MM.1S (cell line): ENCODE data around the gene ZNF469.

Source experiments
- DNase-seq: peaks from one replicate; pipeline ENCODE4 v3.0.0-alpha.2; 2015
- H2AFZ ChIP-seq: fragments of 300-600 bp; sonication (generic); 2 replicates; pipeline ENCODE4 v1.6.0; 2016; ENCODE audit warnings: antibody characterized with exemption, low read length
- H3F3A ChIP-seq: fragments of 300-600 bp; sonication (generic); 2 replicates; pipeline ENCODE4 v1.6.1; 2016; ENCODE audit warnings: mild to moderate bottlenecking, antibody characterized with exemption, low read length, moderate library complexity, mixed read lengths; ENCODE audit not compliant: insufficient read depth
- H3K27ac ChIP-seq: fragments of 300-600 bp; sonication (generic); 2 replicates; pipeline ENCODE4 v1.5.1; 2016; ENCODE audit warnings: mild to moderate bottlenecking, low read length
- H3K27me3 ChIP-seq: fragments of 300-600 bp; sonication (generic); replicated peaks from 2 replicates; pipeline ENCODE4 v1.6.0; 2016; ENCODE audit warnings: low read length; ENCODE audit not compliant: insufficient read depth
- H3K36me3 ChIP-seq: fragments of 300-600 bp; sonication (generic); replicated peaks from 2 replicates; pipeline ENCODE4 v1.6.1; 2016; ENCODE audit warnings: mild to moderate bottlenecking, low read length, mixed read lengths; ENCODE audit not compliant: insufficient read depth
- H3K4me1 ChIP-seq: fragments of 300-600 bp; sonication (generic); 2 replicates; pipeline ENCODE4 v1.6.1; 2016; ENCODE audit warnings: low read length, mixed read lengths
- H3K4me2 ChIP-seq: fragments of 300-600 bp; sonication (generic); 2 replicates; pipeline ENCODE4 v1.6.0; 2016; ENCODE audit warnings: low read depth, low read length
- H3K4me3 ChIP-seq: fragments of 300-600 bp; sonication (generic); 2 replicates; pipeline ENCODE4 v1.5.1; 2016; ENCODE audit warnings: low read length, mixed read lengths
- H3K79me2 ChIP-seq: fragments of 300-600 bp; sonication (generic); 2 replicates; pipeline ENCODE4 v1.6.1; 2016; ENCODE audit warnings: mixed run types, low read length, mixed read lengths
- H3K9ac ChIP-seq: fragments of 300-600 bp; sonication (generic); 2 replicates; pipeline ENCODE4 v1.6.1; 2016; ENCODE audit warnings: low read length, mixed read lengths
- H3K9me2 ChIP-seq: fragments of 300-600 bp; sonication (generic); replicated peaks from 2 replicates; pipeline ENCODE4 v1.6.1; 2016; ENCODE audit warnings: mild to moderate bottlenecking, low read length, mixed read lengths; ENCODE audit not compliant: insufficient read depth
- H3K9me3 ChIP-seq: fragments of 300-600 bp; sonication (generic); replicated peaks from 2 replicates; pipeline ENCODE4 v1.6.1; 2016; ENCODE audit warnings: mild to moderate bottlenecking, low read length, mixed read lengths; ENCODE audit not compliant: insufficient read depth
- H4K20me1 ChIP-seq: fragments of 300-600 bp; sonication (generic); 2 replicates; pipeline ENCODE4 v1.6.1; 2016; ENCODE audit warnings: mild to moderate bottlenecking, low read length, moderate library complexity, mixed read lengths; ENCODE audit not compliant: insufficient read depth
- EZH2 ChIP-seq: fragments of 300-600 bp; sonication (generic); optimal IDR thresholded peaks from 2 replicates; pipeline ENCODE3; 2017; ENCODE audit warnings: low read depth, mild to moderate bottlenecking, antibody characterized with exemption, low read length, mixed read lengths
- EZH2phosphoT487 ChIP-seq: fragments of 300-600 bp; sonication (generic); IDR thresholded peaks from 2 replicates; pipeline ENCODE4 v1.6.1; 2018; ENCODE audit warnings: antibody characterized with exemption, low read length
- TF ChIP-seq, protein P1 (sequence below): fragments of 300-600 bp; sonication (generic); IDR thresholded peaks from 2 replicates; pipeline ENCODE4 v1.5.1; 2016; ENCODE audit warnings: antibody characterized with exemption, low read length, mixed read lengths

Gene ZNF469

DNA sequence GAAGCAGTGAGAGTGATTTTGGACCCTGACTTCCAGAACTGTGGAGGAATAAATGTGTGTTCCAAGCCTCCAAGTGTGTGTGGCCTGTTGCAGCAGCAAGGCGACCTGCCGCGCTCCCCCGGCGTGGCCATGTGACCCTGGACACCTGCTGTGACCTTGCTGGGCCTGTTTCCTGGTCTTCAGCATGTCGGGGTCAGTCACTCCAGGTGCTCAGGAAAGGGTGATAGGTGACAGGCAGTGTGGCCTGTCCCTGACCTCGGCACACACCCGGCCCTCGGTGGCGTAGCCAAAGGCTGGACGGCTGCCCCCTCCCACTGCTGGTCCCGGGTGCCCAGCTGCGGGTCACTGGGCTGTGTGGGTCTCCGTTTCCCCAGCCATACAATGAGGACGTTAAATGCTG is 31.8 kb upstream of the ZNF469 start:
- Histone ChIP-seq H4K20me1 (no peaks in the 10 kb centered on the region), H3K4me1 (no peaks in the 10 kb centered on the region), H2AFZ (no peak overlapping the region), H3K36me3 (no peaks in the 10 kb centered on the region), H3K9me2 (no peaks in the 10 kb centered on the region), H3F3A (no peaks in the 10 kb centered on the region), H3K4me2 (no peak overlapping the region), H3K9me3 (no peaks in the 10 kb centered on the region), H3K27ac (no peak overlapping the region), H3K9ac (no peak overlapping the region), H3K4me3 (no peak overlapping the region), H3K27me3 (peaks cover 21% of the 10 kb centered on the region), H3K79me2 (no peaks in the 10 kb centered on the region)
- TF ChIP-seq, protein P1, sequence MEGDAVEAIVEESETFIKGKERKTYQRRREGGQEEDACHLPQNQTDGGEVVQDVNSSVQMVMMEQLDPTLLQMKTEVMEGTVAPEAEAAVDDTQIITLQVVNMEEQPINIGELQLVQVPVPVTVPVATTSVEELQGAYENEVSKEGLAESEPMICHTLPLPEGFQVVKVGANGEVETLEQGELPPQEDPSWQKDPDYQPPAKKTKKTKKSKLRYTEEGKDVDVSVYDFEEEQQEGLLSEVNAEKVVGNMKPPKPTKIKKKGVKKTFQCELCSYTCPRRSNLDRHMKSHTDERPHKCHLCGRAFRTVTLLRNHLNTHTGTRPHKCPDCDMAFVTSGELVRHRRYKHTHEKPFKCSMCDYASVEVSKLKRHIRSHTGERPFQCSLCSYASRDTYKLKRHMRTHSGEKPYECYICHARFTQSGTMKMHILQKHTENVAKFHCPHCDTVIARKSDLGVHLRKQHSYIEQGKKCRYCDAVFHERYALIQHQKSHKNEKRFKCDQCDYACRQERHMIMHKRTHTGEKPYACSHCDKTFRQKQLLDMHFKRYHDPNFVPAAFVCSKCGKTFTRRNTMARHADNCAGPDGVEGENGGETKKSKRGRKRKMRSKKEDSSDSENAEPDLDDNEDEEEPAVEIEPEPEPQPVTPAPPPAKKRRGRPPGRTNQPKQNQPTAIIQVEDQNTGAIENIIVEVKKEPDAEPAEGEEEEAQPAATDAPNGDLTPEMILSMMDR, result no peak
- TF ChIP-seq EZH2, result no peak
- no peak for TF ChIP-seq EZH2phosphoT487
- DNase-seq, result no peak

DNA sequence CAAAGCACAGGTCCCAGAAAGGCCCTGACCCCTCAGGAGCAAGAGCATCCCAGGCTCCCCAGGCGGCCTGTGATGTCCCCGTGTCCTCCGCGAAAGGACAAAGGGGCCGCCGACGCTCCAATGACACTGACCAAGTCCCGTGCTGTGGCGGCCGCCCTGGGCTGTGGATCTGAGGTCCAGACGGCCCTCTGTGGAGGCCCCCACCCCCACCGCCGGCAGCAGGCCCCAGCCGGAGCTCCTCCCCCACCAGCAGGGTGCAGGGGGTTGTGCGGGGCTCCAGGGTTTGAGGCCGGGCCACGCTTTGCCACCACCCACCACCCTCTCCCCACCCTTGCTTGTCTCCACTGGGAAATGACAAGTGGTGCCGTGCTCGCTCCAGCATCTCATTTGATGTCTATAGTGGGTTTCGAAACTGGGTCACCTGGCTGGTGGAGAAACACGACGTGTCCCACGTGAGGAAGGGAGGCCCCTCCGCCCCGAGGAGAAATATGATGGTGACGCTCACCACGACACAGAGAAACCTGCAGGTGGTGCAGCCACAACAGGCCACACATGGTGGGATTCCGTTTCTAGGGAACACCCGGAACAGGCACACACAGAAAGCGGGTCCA is 31.2 kb upstream of the ZNF469 start:
- no peaks in the 10 kb centered on the region for H3K4me1 ChIP-seq
- H3K36me3 ChIP-seq, result no peaks in the 10 kb centered on the region
- H3K9me2 ChIP-seq, result no peaks in the 10 kb centered on the region
- no peaks in the 10 kb centered on the region for H4K20me1 ChIP-seq
- H3K27me3 ChIP-seq, result peaks cover 25% of the 10 kb centered on the region
- H2AFZ ChIP-seq, result no peak overlapping the region
- H3K27ac ChIP-seq, result no peak overlapping the region
- H3K79me2 ChIP-seq, result no peaks in the 10 kb centered on the region
- H3F3A ChIP-seq, result no peaks in the 10 kb centered on the region
- TF ChIP-seq EZH2, result no peak
- TF ChIP-seq, protein P1, result no peak
- no peak for TF ChIP-seq EZH2phosphoT487
- H3K4me2 ChIP-seq, result no peak overlapping the region
- DNase-seq, result no peak
- no peaks in the 10 kb centered on the region for H3K9me3 ChIP-seq
- no peak overlapping the region for H3K9ac ChIP-seq
- H3K4me3 ChIP-seq, result no peak overlapping the region

DNA sequence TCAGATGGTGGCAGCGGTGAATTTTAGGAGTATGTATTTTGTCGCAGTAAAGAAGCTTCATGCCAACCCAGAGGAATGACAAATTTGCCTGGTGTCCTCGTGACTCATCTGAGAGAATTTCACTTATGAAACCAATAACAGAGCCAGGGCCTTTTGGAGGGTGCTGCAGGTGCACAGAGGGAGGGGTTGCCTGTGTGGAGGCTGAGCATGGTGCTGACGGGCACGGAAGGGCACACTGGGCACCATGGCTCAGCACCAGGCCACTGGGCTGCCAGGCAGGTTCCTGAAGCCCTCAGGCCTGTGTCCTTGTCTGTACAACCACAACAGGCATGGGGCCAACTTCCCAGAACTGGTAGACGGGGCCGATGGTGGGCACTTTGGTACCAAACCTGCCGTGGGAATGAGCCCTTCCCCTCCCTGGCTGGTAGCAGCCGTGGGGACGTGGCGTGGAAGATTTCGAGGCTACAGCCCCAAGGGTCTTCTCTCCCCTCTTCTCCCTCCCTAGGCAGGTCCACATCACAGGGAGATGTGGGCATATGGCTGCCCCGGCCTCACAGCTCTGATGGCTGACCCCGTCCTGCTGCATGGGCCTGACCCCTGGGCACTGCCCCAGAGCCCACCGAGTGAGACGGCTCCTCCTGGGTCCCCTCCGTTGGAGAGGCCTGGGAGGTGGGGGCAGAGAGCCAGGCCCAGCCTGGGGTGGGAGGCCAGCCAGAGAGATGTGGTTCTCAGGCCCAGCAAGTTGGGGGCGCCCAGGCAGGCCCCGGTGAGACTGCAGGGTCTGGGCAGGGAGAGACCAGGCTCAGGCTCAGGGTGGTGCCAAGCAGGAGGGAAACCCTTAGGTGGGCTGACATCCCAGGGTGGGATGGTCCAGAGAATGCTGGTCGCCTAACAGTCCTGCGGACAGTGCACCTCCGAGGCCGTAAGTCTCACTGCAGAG is 30.2 kb upstream of the ZNF469 start:
- H3K9ac ChIP-seq, result no peak overlapping the region
- H3K27ac ChIP-seq, result no peak overlapping the region
- no peaks in the 10 kb centered on the region for H3K9me2 ChIP-seq
- H3K4me1 ChIP-seq, result no peaks in the 10 kb centered on the region
- no peaks in the 10 kb centered on the region for H3K9me3 ChIP-seq
- H2AFZ ChIP-seq, result no peak overlapping the region
- TF ChIP-seq EZH2phosphoT487, result no peak
- TF ChIP-seq EZH2, result no peak
- TF ChIP-seq, protein P1, result no peak
- H3K4me2 ChIP-seq, result no peak overlapping the region
- H4K20me1 ChIP-seq, result no peaks in the 10 kb centered on the region
- H3K27me3 ChIP-seq, result peaks cover 32% of the 10 kb centered on the region
- no peaks in the 10 kb centered on the region for H3K79me2 ChIP-seq
- DNase-seq, result no peak
- H3K36me3 ChIP-seq, result no peaks in the 10 kb centered on the region
- H3K4me3 ChIP-seq, result no peak overlapping the region
- H3F3A ChIP-seq, result no peaks in the 10 kb centered on the region
